Astrocyte of the spinal cord (primary cell): ENCODE results near the gene SPNS2.

Experiments
- DNase-seq: peaks from one replicate; pipeline ENCODE4 v3.0.0; 2011; ENCODE audit warnings: low read depth, low spot score
- H3K4me3 ChIP-seq: 2 replicates; pipeline ENCODE4 v1.5.1; 2011; ENCODE audit warnings: low read depth, mild to moderate bottlenecking, low read length, moderate library complexity
- CTCF ChIP-seq: IDR thresholded peaks from 2 replicates; pipeline ENCODE4 v1.5.1; 2012; ENCODE audit warnings: low read depth, mild to moderate bottlenecking, low read length, inconsistent platforms
- in situ Hi-C: cut with HindIII; loops from 2 replicates; pipeline ENCODE4 v1.10.0; 2017; ENCODE audit warnings: low sequenced_read_pairs

SPNS2 gene

GRCh38 chr17:4551141-4551540 lies 52.5 kb downstream of the SPNS2 start:
- no peak for DNase-seq
- no peak for TF ChIP-seq CTCF
- no peak overlapping the region for H3K4me3 ChIP-seq
- in situ Hi-C loops = no loop called here

GRCh38 chr17:4551796-4552525 lies 53.3 kb downstream of the SPNS2 start:
- no peak for DNase-seq
- TF ChIP-seq CTCF = no peak
- no peak overlapping the region for H3K4me3 ChIP-seq
- in situ Hi-C loops = no loop called here

GRCh38 chr17:4553669-4554068 lies 55.0 kb downstream of the SPNS2 start:
- in situ Hi-C loops = no loop called here
- H3K4me3 ChIP-seq = peak overlapping the region; percentile 98
- TF ChIP-seq CTCF = no peak
- no peak for DNase-seq

GRCh38 chr17:4554441-4554996 lies 55.8 kb downstream of the SPNS2 start:
- DNase-seq = no peak
- in situ Hi-C loops = no loop called here
- no peak for TF ChIP-seq CTCF
- peak overlapping the region; percentile 98 for H3K4me3 ChIP-seq

- in situ Hi-C loops = no loop called here
- no peak for TF ChIP-seq CTCF
- H3K4me3 ChIP-seq = peak within 1 kb of the TSS; percentile 98
- peak; percentile 92 for DNase-seq
These were observed 56.5 kb downstream of the SPNS2 start, which contains the start of gene MYBBP1A for GRCh38 chr17:4554997-4555799. MYBBP1A (minus strand) TSS chr17:4555384; CDS start chr17:4555324, 60 bp downstream.

GRCh38 chr17:4555873-4556759 lies 57.4 kb downstream of the SPNS2 start:
- H3K4me3 ChIP-seq = peak overlapping the region; percentile 98
- no peak for DNase-seq
- in situ Hi-C loops = no loop called here
- TF ChIP-seq CTCF = no peak
